ENCODE results near the gene ZNF784. TPM values are rescaled to one million over a fixed set of nuclear protein-coding genes. Genes with fewer than 3 reads are reported as not detected.
A peak's percentile ranks its signal among the peaks of the same experiment; 100 is the strongest.

Gene ZNF784
- total and polyA plus RNA-seq, 9 of the 15 experiments (the other 6 are each of a cell fraction or from before 2014, with no cell fraction given) = 0.14 to 6.1 (median 2.1) TPM

GRCh38 chr19:55654868-55655647, 30.7 kb upstream of the ZNF784 start, which contains the start of gene U2AF2 (continued):
- TF ChIP-seq ZBTB2 (IDR thresholded peaks at IDR 0.05) (peak; percentile 76; the same call in 1 of the 2 replicates), ZNF436 (CRISPR knock-in tag; IDR thresholded peaks at IDR 0.05) (no peak), ETS1 (conservative IDR thresholded peaks at IDR 0.05; ENCODE audit: control insufficient read depth, low read depth, low read length) (peak; percentile 42; the same call in 1 of the 2 replicates), PRPF4 (IDR thresholded peaks at IDR 0.05; ENCODE audit: insufficient read depth, low read depth, low read length, poor library complexity, severe bottlenecking) (no peak), CAMTA2 (CRISPR knock-in tag; conservative IDR thresholded peaks at IDR 0.05) (no peak), ATF2 (CRISPR knock-in tag; IDR thresholded peaks at IDR 0.05) (peak; percentile 80), ELF2 (CRISPR knock-in tag; IDR thresholded peaks at IDR 0.05) (peak; percentile 68; the same call in 1 of the 2 replicates), KLF10 (CRISPR knock-in tag; IDR thresholded peaks at IDR 0.05) (no peak), ZNF23 (CRISPR knock-in tag; IDR thresholded peaks at IDR 0.05) (no peak), MEF2A (IDR thresholded peaks at IDR 0.05; ENCODE audit: control insufficient read depth, low read depth, low read length) (no peak), ZBTB34 (CRISPR knock-in tag; IDR thresholded peaks at IDR 0.05) (no peak), ETV6 (IDR thresholded peaks at IDR 0.05; ENCODE audit: borderline replicate concordance in 1 of 2, low read depth in 2 of 2, low read length in 1 of 2) (no peak), ETV6 (CRISPR knock-in tag; IDR thresholded peaks at IDR 0.05; ENCODE audit: borderline replicate concordance) (no peak), DEAF1 (CRISPR knock-in tag; IDR thresholded peaks at IDR 0.05) (peak; percentile 96), ZNF518B (CRISPR knock-in tag; IDR thresholded peaks at IDR 0.05) (no peak), MAFK (IDR thresholded peaks at IDR 0.05; ENCODE audit: low read length) (no peak)

Measured in K562 (cell line).